Measurements from ENCODE around the gene ZNF622. TPM values are rescaled to one million over a fixed set of nuclear protein-coding genes. Genes with fewer than 3 reads are reported as not detected.

The ZNF622 gene
- total and polyA plus RNA-seq, 10 of the 15 experiments (the other 5 are each of a cell fraction or from before 2014, with no cell fraction given) = 9.0 to 60.3 (median 31.0) TPM

GRCh38 chr5:16485656-16486055 is 20.1 kb upstream of the ZNF622 start:
- no peaks in the 10 kb centered on the region for H3K9me3 ChIP-seq (replicated peaks; ENCODE audit: control insufficient read depth, insufficient read depth, low read length)
- RAD21 ChIA-PET (ENCODE audit: unreplicated experiment) = no interaction called here
- no TSS peak for BruUV-seq (replicated peaks)

More at GRCh38 chr5:16485656-16486055, 20.1 kb upstream of the ZNF622 start:
- ChIA-PET POLR2A (no interaction called here), CTCF (no interaction called here), SMC1A (ENCODE audit: uncharacterized antibody, unreplicated experiment) (no interaction called here)
- Histone ChIP-seq H2AFZ (ENCODE audit: control insufficient read depth, low read depth, low read length) (no peak overlapping the region), H3K27me3 (replicated peaks in 1 of 2; ENCODE audit: control insufficient read depth in 2 of 2, insufficient read depth in 2 of 2, low read length in 1 of 2) (no peaks in the 10 kb centered on the region; a peak in 1 of 4 replicates), H4K20me1 (ENCODE audit: control insufficient read depth, insufficient read depth) (no peaks in the 10 kb centered on the region), H3K27ac (ENCODE audit: control insufficient read depth, insufficient read depth) (no peak overlapping the region), H3K79me2 (ENCODE audit: control insufficient read depth, insufficient read depth, low read length) (no peaks in the 10 kb centered on the region), H3K36me3 (ENCODE audit: control insufficient read depth in 2 of 2, insufficient read depth in 2 of 2, low read length in 1 of 2) (no peaks in the 10 kb centered on the region), H3K9ac (ENCODE audit: control insufficient read depth, insufficient read depth, low read length) (no peak overlapping the region), H3K4me1 (ENCODE audit: control insufficient read depth, insufficient read depth, low read length) (no peaks in the 10 kb centered on the region), H3K4me2 (ENCODE audit: control insufficient read depth, insufficient read depth) (no peak overlapping the region), H3K4me3 (no peak overlapping the region)
- DNase-seq (ENCODE audit: low read depth, low spot score) (no peak), ATAC-seq (no peak), FAIRE-seq (no peak)
- intact Hi-C loops (cut with micrococcal nuclease; ENCODE audit: unreplicated experiment) = loop anchor here (5.0 kb wide), 1 partner anchor 717 kb away; no protein-coding TSS in a partner anchor
- TF ChIP-seq EGR1 (IDR thresholded peaks at IDR 0.05; ENCODE audit: borderline replicate concordance in 1 of 2, low read depth in 2 of 2, low read length in 2 of 2) (no peak), IRF5 (IDR thresholded peaks at IDR 0.05; ENCODE audit: borderline replicate concordance) (no peak), ZBTB33 (IDR thresholded peaks at IDR 0.05) (no peak), MEF2B (IDR thresholded peaks at IDR 0.05; ENCODE audit: partially characterized antibody, poor library complexity, severe bottlenecking) (no peak), SIX5 (IDR thresholded peaks at IDR 0.05; ENCODE audit: low read depth, low read length, severe bottlenecking) (no peak), RAD21 (IDR thresholded peaks at IDR 0.05; ENCODE audit: insufficient read depth, low read depth, low read length) (no peak), WRNIP1 (IDR thresholded peaks at IDR 0.05; ENCODE audit: borderline replicate concordance, low read depth, low read length) (no peak)
- in situ Hi-C loops (cut with MboI) = no loop called here

Data from GM12878 (cell line).